HEK293 (cell line): ENCODE results near the gene ECE1.
"Not testable (repeated sequence)": the region's sequence is repeated elsewhere in the genome, so short reads cannot be mapped to it uniquely, and the experiment has no call there.

Experiments
- CTCF ChIA-PET: fragments of 350-600 bp; formaldehyde crosslinking; extraction: SDS; loops from one replicate; lab custom pipeline; 2021; ENCODE audit warnings: antibody characterized with exemption; lab: Yijun Ruan, JAX
- POLR2A ChIA-PET: fragments of 300-600 bp; formaldehyde crosslinking; extraction: SDS; loops from one replicate; lab custom pipeline; 2020; ENCODE audit warnings: antibody characterized with exemption, inconsistent platforms; lab: Yijun Ruan, JAX
- H3K27ac ChIP-seq: fragments of 200-500 bp; sonication (Bioruptor generic); 2 replicates; pipeline ENCODE4 v1.5.1; 2014; ENCODE audit warnings: low read depth, low read length, control low read depth, inconsistent platforms; ENCODE audit errors: extremely low read depth
- H3K36me3 ChIP-seq, 2 experiments: fragments of 200-500 bp in 1 of 2; sonication (Bioruptor generic) in 1 of 2; 1 replicate in 1 of 2; 2 replicates in 1 of 2; pipeline ENCODE4 v1.5.1; 2014 to 2017; ENCODE audit warnings: inconsistent platforms in 2 of 2, low read length in 2 of 2; ENCODE audit not compliant: control insufficient read depth in 2 of 2, insufficient read depth in 1 of 2
- H3K4me1 ChIP-seq: fragments of 200-500 bp; sonication (Bioruptor generic); 2 replicates; pipeline ENCODE4 v1.5.1; 2014; ENCODE audit warnings: mild to moderate bottlenecking, low read length, inconsistent platforms; ENCODE audit not compliant: control insufficient read depth, insufficient read depth
- H3K4me3 ChIP-seq: 2 replicates; pipeline ENCODE4 v1.5.1; 2011; ENCODE audit warnings: low read depth, mild to moderate bottlenecking, control low read depth, low read length, moderate library complexity
- H3K9me3 ChIP-seq: fragments of 200-500 bp; sonication (Bioruptor generic); 2 replicates; pipeline ENCODE4 v1.5.1; 2014; ENCODE audit warnings: low read depth, low read length, inconsistent platforms; ENCODE audit not compliant: control insufficient read depth, insufficient read depth
- KLF1 ChIP-seq: fragments of 450-650 bp; formaldehyde crosslinking; IDR thresholded peaks from 2 replicates; pipeline ENCODE4 v1.5.1; 2016; ENCODE audit warnings: missing biosample characterization, missing genetic modification characterization
- PRDM1 ChIP-seq: fragments of 450-650 bp; formaldehyde crosslinking; IDR thresholded peaks from 2 replicates; pipeline ENCODE4; 2016; ENCODE audit warnings: missing biosample characterization, missing genetic modification characterization
- SCRT2 ChIP-seq: fragments of 450-650 bp; formaldehyde crosslinking; IDR thresholded peaks from 2 replicates; pipeline ENCODE4 v1.5.1; 2016; ENCODE audit warnings: missing biosample characterization, missing genetic modification characterization
- YY2 ChIP-seq: fragments of 450-650 bp; formaldehyde crosslinking; IDR thresholded peaks from 2 replicates; pipeline ENCODE4 v1.5.1; 2016; ENCODE audit warnings: missing biosample characterization, missing genetic modification characterization
- ZBTB11 ChIP-seq: fragments of 450-650 bp; formaldehyde crosslinking; conservative IDR thresholded peaks from 2 replicates; pipeline ENCODE4 v1.5.1; 2016; ENCODE audit warnings: low read depth, missing biosample characterization, missing genetic modification characterization
- ZBTB44 ChIP-seq: fragments of 450-650 bp; IDR thresholded peaks from 2 replicates; pipeline ENCODE4 v1.5.1; 2018; ENCODE audit warnings: missing biosample characterization, mild to moderate bottlenecking, missing genetic modification characterization
- ZFP37 ChIP-seq: fragments of 450-650 bp; formaldehyde crosslinking; IDR thresholded peaks from 2 replicates; pipeline ENCODE4 v1.5.1; 2016; ENCODE audit warnings: missing biosample characterization, missing genetic modification characterization
- ZNF121 ChIP-seq: fragments of 450-650 bp; formaldehyde crosslinking; IDR thresholded peaks from 2 replicates; pipeline ENCODE4 v1.5.1; 2016; ENCODE audit warnings: missing biosample characterization, missing genetic modification characterization
- ZNF138 ChIP-seq: fragments of 450-650 bp; formaldehyde crosslinking; IDR thresholded peaks from 2 replicates; pipeline ENCODE4 v1.5.1; 2016; ENCODE audit warnings: missing biosample characterization, missing genetic modification characterization, borderline replicate concordance
- ZNF18 ChIP-seq: fragments of 450-650 bp; formaldehyde crosslinking; IDR thresholded peaks from 2 replicates; pipeline ENCODE4 v1.5.1; 2016; ENCODE audit warnings: missing biosample characterization, missing genetic modification characterization
- ZNF354C ChIP-seq: fragments of 450-650 bp; formaldehyde crosslinking; IDR thresholded peaks from 2 replicates; pipeline ENCODE4 v1.5.1; 2016; ENCODE audit warnings: missing biosample characterization, missing genetic modification characterization, low read depth, borderline replicate concordance
- ZNF362 ChIP-seq: fragments of 450-650 bp; formaldehyde crosslinking; IDR thresholded peaks from 2 replicates; pipeline ENCODE4 v1.5.1; 2016; ENCODE audit warnings: missing biosample characterization, missing genetic modification characterization
- ZNF366 ChIP-seq: fragments of 450-650 bp; formaldehyde crosslinking; conservative IDR thresholded peaks from 2 replicates; pipeline ENCODE4 v1.5.1; 2016; ENCODE audit warnings: missing biosample characterization, missing genetic modification characterization
- ZNF394 ChIP-seq: fragments of 450-650 bp; formaldehyde crosslinking; IDR thresholded peaks from 2 replicates; pipeline ENCODE4 v1.5.1; 2016; ENCODE audit warnings: missing biosample characterization, missing genetic modification characterization, mild to moderate bottlenecking, moderate library complexity, borderline replicate concordance
- ZNF423 ChIP-seq: fragments of 450-650 bp; formaldehyde crosslinking; IDR thresholded peaks from 2 replicates; pipeline ENCODE4 v1.5.1; 2016; ENCODE audit warnings: missing biosample characterization, missing genetic modification characterization
- ZNF585B ChIP-seq: fragments of 450-650 bp; formaldehyde crosslinking; IDR thresholded peaks from 2 replicates; pipeline ENCODE4 v1.5.1; 2016; ENCODE audit warnings: missing biosample characterization, missing genetic modification characterization
- ZNF645 ChIP-seq: fragments of 450-650 bp; formaldehyde crosslinking; IDR thresholded peaks from 2 replicates; pipeline ENCODE4; 2016; ENCODE audit warnings: missing biosample characterization, missing genetic modification characterization

ECE1 gene

GRCh38 chr1:21190771-21191170, 99.5 kb downstream of the ECE1 start:
- not testable (repeated sequence) for H3K4me1 ChIP-seq, H3K36me3 ChIP-seq
- ChIA-PET POLR2A (interaction anchor here (0.5 to 1.3 kb wide), 4 partner anchors 9 to 418 kb away, joined by 4 read pairs; no protein-coding TSS in a partner anchor), CTCF (interaction anchor here (0.6 to 2.7 kb wide), 6 partner anchors 17 to 543 kb away, joined by 3 to 13 read pairs (median 4); no protein-coding TSS in a partner anchor)
- TF ChIP-seq ZNF18 (0 out of 2 replicates have a peak, but pooled peaks have one; percentile 38), KLF1 (peak; percentile 61; the same call in 1 of the 2 replicates), ZNF362 (tag by site-specific recombination) (peak; percentile 47; the same call in 1 of the 2 replicates)
- TF ChIP-seq, all 188 proteins: peak for 3; not testable (repeated sequence) for 185
- H3K9me3 ChIP-seq, H3K27ac ChIP-seq, H3K4me3 ChIP-seq: not testable (repeated sequence)

- Histone ChIP-seq H3K4me1 (no peaks in the 10 kb centered on the region), H3K4me3 (no peak overlapping the region), H3K36me3 (no peaks in the 10 kb centered on the region), H3K9me3 (no peaks in the 10 kb centered on the region), H3K27ac (no peak overlapping the region)
- POLR2A ChIA-PET, result interaction anchor here (0.6 kb wide), 1 partner anchor 158 kb away, joined by 6 read pairs; no protein-coding TSS in a partner anchor
- TF ChIP-seq PRDM1 (tag by site-specific recombination), result peak; percentile 65
- TF ChIP-seq ZNF121 (tag by site-specific recombination), result peak; percentile 72; the same call in 1 of the 2 replicates
- peak; percentile 66 for TF ChIP-seq ZNF366
- TF ChIP-seq ZNF423 (tag by site-specific recombination), result no peak
- CTCF ChIA-PET, result interaction anchor here (0.6 to 0.7 kb wide), 3 partner anchors 44 to 250 kb away, joined by 3 to 4 read pairs (median 3); no protein-coding TSS in a partner anchor
Observed at GRCh38 chr1:21189906-21190500, 100.3 kb downstream of the ECE1 start.

- Histone ChIP-seq H3K9me3 (no peaks in the 10 kb centered on the region), H3K27ac (no peak overlapping the region), H3K4me1 (no peaks in the 10 kb centered on the region), H3K4me3 (no peak overlapping the region), H3K36me3 (no peaks in the 10 kb centered on the region)
- ChIA-PET POLR2A (interaction anchor here (0.6 kb wide), 1 partner anchor 159 kb away, joined by 6 read pairs; no protein-coding TSS in a partner anchor), CTCF (no interaction called here)
- TF ChIP-seq ZBTB44, result no peak
- TF ChIP-seq KLF1, result peak; percentile 77
Observed at GRCh38 chr1:21189421-21189820, 100.8 kb downstream of the ECE1 start.

- Histone ChIP-seq H3K9me3 (no peaks in the 10 kb centered on the region), H3K27ac (no peak overlapping the region), H3K4me3 (no peak overlapping the region), H3K36me3 (no peaks in the 10 kb centered on the region), H3K4me1 (no peaks in the 10 kb centered on the region)
- CTCF ChIA-PET, result interaction anchor here (0.6 kb wide), 1 partner anchor 557 kb away, joined by 3 read pairs; no protein-coding TSS in a partner anchor
- POLR2A ChIA-PET, result interaction anchor here (0.6 kb wide), 1 partner anchor 36 kb away, joined by 9 read pairs; no protein-coding TSS in a partner anchor
- TF ChIP-seq ZNF138, result no peak
- TF ChIP-seq YY2 (tag by site-specific recombination), result no peak
- no peak for TF ChIP-seq ZNF645 (tag by site-specific recombination)
- no peak for TF ChIP-seq ZBTB11 (tag by site-specific recombination)
- TF ChIP-seq ZNF354C (tag by site-specific recombination), result no peak
- TF ChIP-seq SCRT2, result no peak
- TF ChIP-seq ZNF585B (tag by site-specific recombination), result no peak
- TF ChIP-seq ZNF394 (tag by site-specific recombination), result no peak
- no peak for TF ChIP-seq ZFP37 (tag by site-specific recombination)
Observed at GRCh38 chr1:21188235-21188634, 102.0 kb downstream of the ECE1 start.
